Kidney (tissue), 14 donors: Measurements from ENCODE around the gene GPRC5B. TPM values are rescaled to one million over a fixed set of nuclear protein-coding genes. Genes with fewer than 3 reads are reported as not detected.

Source experiments
- DNase-seq, 5 donors: peaks; one replicate each; pipeline ENCODE4 v3.0.0-alpha.2; 2013 to 2020
- FAIRE-seq: peaks from 2 replicates; lab custom pipeline; 2012; peaks lifted over from hg19 to GRCh38; lab: Jason Lieb, UNC
- H3K27ac ChIP-seq, 2 donors: one replicate each; pipeline ENCODE4 v1.7.0; 2013; ENCODE audit warnings: low read depth in 2 of 2, low read length in 2 of 2, inconsistent platforms in 1 of 2
- H3K27me3 ChIP-seq: one replicate; pipeline ENCODE4 v1.7.1; 2013; ENCODE audit warnings: low read length, inconsistent platforms; ENCODE audit not compliant: control insufficient read depth, insufficient read depth
- H3K36me3 ChIP-seq, 3 donors: one replicate each; pipeline versions ENCODE4 v1.7.0 to v1.7.1; 2013; ENCODE audit warnings: low read length in 3 of 3, control low read depth in 1 of 3, inconsistent platforms in 1 of 3; ENCODE audit not compliant: insufficient read depth in 3 of 3, control insufficient read depth in 2 of 3
- H3K4me1 ChIP-seq, 3 donors: one replicate each; pipeline versions ENCODE4 v1.7.0 to v1.7.1; 2013; ENCODE audit warnings: low read length in 3 of 3, inconsistent platforms in 1 of 3, low read depth in 1 of 3; ENCODE audit not compliant: control insufficient read depth in 2 of 3, insufficient read depth in 2 of 3
- H3K4me3 ChIP-seq, 3 donors: one replicate each; pipeline versions ENCODE4 v1.7.0 to v1.8.1; 2013; ENCODE audit warnings: low read length in 3 of 3, control low read depth in 1 of 3, inconsistent platforms in 1 of 3
- H3K9ac ChIP-seq, 3 donors: one replicate each; pipeline versions ENCODE4 v1.7.0 to v1.7.1; 2013; ENCODE audit warnings: low read length in 3 of 3, control low read depth in 1 of 3, inconsistent platforms in 1 of 3
- H3K9me3 ChIP-seq, 3 donors: one replicate each; pipeline versions ENCODE4 v1.7.0 to v1.7.1; 2013; ENCODE audit warnings: low read length in 3 of 3, control low read depth in 1 of 3, inconsistent platforms in 1 of 3; ENCODE audit not compliant: control insufficient read depth in 2 of 3, insufficient read depth in 1 of 3
- intact Hi-C: fragments of 100-400 bp; cut with DNase I; formaldehyde crosslinking; loops from one replicate; pipeline ENCODE4 v1.11.1; 2022
- polyA plus RNA-seq: library from polyadenylated mRNA; stranded (reverse); fragments of 350-450 nt; fragmentation: Illumina TruSeq; extraction: RNeasy Lipid Tissue Mini Kit (QIAGEN cat#74804); gene quantifications from one replicate; pipeline ENCODE4 v1.2.3, GENCODE V29; 2014; ENCODE audit warnings: low read depth, low replicate concordance; ENCODE audit not compliant: insufficient read depth
- total RNA-seq: library from RNA; stranded (reverse); fragmentation: NEBNext Ultra II Directional; extraction: Animal tissue kit (Norgen Biotek cat#: 25700); gene quantifications from one replicate; pipeline ENCODE4 v1.2.1, GENCODE V29; 2021
- TF ChIP-seq, protein P1 (sequence below): IDR thresholded peaks from 3 replicates; pipeline ENCODE4 v1.5.1; 2012; ENCODE audit warnings: mild to moderate bottlenecking, moderate library complexity, borderline replicate concordance; ENCODE audit not compliant: insufficient read depth; ENCODE audit errors: extremely low read depth
- donor health status: control.
- donor health status: control.
- donor health status: control.
- donor health status: control.
- donor health status: control.
- donor health status: DM: yes; HTN: yes; CAD: no.
- donor health status: Normal renal cell carcinoma (clear cell type).

GPRC5B gene
- total and polyA plus RNA-seq, 2 donors from 2014 or later, result 53.1 to 66.3 TPM

GRCh38 chr16:19815418-19815817 lies 69.2 kb downstream of the GPRC5B start:
- intact Hi-C loops, result no loop called here
- FAIRE-seq, result no peak
- no peak overlapping the region for H3K27ac ChIP-seq
- no peaks in the 10 kb centered on the region for H3K27me3 ChIP-seq
- H3K36me3 ChIP-seq, result no peaks in the 10 kb centered on the region
- TF ChIP-seq, protein P1, sequence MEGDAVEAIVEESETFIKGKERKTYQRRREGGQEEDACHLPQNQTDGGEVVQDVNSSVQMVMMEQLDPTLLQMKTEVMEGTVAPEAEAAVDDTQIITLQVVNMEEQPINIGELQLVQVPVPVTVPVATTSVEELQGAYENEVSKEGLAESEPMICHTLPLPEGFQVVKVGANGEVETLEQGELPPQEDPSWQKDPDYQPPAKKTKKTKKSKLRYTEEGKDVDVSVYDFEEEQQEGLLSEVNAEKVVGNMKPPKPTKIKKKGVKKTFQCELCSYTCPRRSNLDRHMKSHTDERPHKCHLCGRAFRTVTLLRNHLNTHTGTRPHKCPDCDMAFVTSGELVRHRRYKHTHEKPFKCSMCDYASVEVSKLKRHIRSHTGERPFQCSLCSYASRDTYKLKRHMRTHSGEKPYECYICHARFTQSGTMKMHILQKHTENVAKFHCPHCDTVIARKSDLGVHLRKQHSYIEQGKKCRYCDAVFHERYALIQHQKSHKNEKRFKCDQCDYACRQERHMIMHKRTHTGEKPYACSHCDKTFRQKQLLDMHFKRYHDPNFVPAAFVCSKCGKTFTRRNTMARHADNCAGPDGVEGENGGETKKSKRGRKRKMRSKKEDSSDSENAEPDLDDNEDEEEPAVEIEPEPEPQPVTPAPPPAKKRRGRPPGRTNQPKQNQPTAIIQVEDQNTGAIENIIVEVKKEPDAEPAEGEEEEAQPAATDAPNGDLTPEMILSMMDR, result no peak
- no peak for DNase-seq
- peaks cover 5 to 14% (median 7%) of the 10 kb centered on the region in 3 donors for H3K4me1 ChIP-seq
- no peak overlapping the region for H3K9ac ChIP-seq
- no peak overlapping the region for H3K4me3 ChIP-seq
- no peaks in the 10 kb centered on the region for H3K9me3 ChIP-seq

GRCh38 chr16:19812986-19813385 lies 71.7 kb downstream of the GPRC5B start:
- no peak overlapping the region for H3K27ac ChIP-seq
- no peak for DNase-seq
- H3K27me3 ChIP-seq, result no peaks in the 10 kb centered on the region
- H3K4me1 ChIP-seq, result peaks cover 7 to 22% (median 13%) of the 10 kb centered on the region in 3 donors
- no peak overlapping the region for H3K4me3 ChIP-seq
- intact Hi-C loops, result no loop called here
- no peak for FAIRE-seq
- TF ChIP-seq, protein P1, result no peak
- H3K36me3 ChIP-seq, result no peaks in the 10 kb centered on the region
- H3K9me3 ChIP-seq, result no peaks in the 10 kb centered on the region
- H3K9ac ChIP-seq, result no peak overlapping the region

DNA sequence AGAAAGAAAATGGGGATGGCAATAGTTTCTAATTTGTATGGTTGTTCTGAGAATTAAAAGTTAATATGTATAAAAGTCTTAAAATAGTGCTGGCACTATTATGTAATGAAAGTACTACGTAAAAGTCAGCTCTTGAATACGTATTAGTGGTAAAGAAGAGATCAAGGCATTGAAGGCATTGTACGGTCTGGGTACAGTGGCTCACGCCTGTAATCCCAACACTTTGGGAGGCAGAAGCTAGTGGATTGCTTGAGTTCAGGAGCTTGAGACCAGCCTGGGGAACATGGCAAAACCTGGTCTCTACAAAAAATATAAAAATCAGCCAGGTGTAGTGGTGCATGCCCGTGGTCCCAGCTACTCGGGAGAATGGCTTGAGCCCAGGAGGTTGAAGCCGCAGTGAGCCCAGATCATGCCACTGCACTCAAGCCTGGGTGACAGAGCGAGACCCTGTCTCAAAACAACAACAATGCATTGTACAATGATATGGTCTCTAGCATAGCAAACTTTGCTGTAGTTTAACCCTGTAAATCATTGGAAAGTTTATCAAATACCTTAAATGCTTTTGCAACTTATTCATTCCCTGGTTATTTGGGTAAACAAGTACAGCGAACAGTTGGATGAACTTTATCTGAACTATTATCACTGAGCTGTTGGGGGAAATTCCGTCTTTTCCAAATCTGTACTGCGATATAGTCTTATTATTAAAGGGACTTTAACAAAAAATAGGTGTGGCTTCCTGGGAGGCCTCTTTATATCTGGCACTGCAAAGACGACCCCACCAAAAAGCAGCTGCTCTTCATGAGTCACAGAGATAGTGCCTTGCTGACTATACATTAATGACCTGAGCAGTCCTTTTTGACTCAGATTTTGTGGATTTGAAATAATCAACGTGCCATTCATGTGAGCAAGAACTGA lies 73.6 kb downstream of the GPRC5B start:
- no peak overlapping the region for H3K9ac ChIP-seq
- H3K9me3 ChIP-seq, result no peaks in the 10 kb centered on the region
- H3K4me3 ChIP-seq, result peak overlapping the region in 1 of 3 donors; percentile 5
- peak in 3 of 5 donors; percentile 57 to 78 (median 71) for DNase-seq
- FAIRE-seq, result no peak
- H3K27ac ChIP-seq, result peak overlapping the region; percentile 25 to 78
- TF ChIP-seq, protein P1, result no peak
- peaks cover 7 to 28% (median 17%) of the 10 kb centered on the region in 3 donors for H3K4me1 ChIP-seq
- no peaks in the 10 kb centered on the region for H3K27me3 ChIP-seq
- intact Hi-C loops, result no loop called here
- no peaks in the 10 kb centered on the region for H3K36me3 ChIP-seq
